Rectal smooth muscle tissue (tissue), 1 donor: ENCODE results near the gene G6PD.
"Not testable (repeated sequence)": the region's sequence is repeated elsewhere in the genome, so short reads cannot be mapped to it uniquely, and the experiment has no call there.

Experiments
- H3K27ac ChIP-seq: one replicate; pipeline ENCODE4 v1.7.0; 2013; ENCODE audit warnings: low read depth, low read length, inconsistent platforms
- H3K27me3 ChIP-seq: one replicate; pipeline ENCODE4 v1.7.0; 2013; ENCODE audit warnings: low read length; ENCODE audit not compliant: control insufficient read depth, insufficient read depth
- H3K36me3 ChIP-seq: one replicate; pipeline ENCODE4 v1.7.0; 2013; ENCODE audit warnings: low read length; ENCODE audit not compliant: control insufficient read depth, insufficient read depth
- H3K4me1 ChIP-seq: one replicate; pipeline ENCODE4 v1.7.0; 2013; ENCODE audit warnings: low read length; ENCODE audit not compliant: control insufficient read depth, insufficient read depth
- H3K4me3 ChIP-seq: one replicate; pipeline ENCODE4 v1.7.0; 2013; ENCODE audit warnings: low read length
- H3K9ac ChIP-seq: one replicate; pipeline ENCODE4 v1.7.0; 2013; ENCODE audit warnings: low read length

G6PD gene

DNA sequence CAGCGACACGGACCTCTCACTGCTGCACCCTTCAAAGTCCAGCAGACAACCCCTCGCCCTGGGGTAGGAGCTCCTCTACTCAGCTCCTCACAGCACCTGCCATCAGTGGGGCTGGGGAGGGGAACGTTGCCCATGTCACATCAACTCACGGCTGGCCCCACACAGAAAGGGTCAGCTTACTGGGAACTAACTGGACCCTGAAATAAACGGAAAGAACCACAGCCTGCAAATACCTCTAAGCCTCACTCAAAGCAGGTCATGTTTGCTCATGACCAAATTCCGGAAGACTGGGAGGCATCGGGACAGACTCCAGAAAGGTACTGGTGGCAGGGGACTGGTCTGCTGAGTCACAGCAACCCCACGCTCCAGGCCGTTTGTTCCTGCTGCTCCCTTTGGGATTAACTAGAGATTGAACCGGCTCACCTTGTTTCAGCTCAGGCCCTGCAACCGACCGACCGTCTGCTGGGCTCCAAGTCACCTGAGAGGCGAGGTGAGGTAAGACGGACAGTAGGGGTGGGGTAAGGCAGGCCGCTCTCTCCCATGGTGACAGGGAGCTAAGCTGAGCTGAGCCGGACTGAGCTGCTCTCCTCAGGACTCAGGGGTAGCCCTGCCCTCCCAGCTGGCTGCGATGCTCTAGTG lies 5.6 kb downstream of the G6PD start:
- H3K9ac ChIP-seq = no peak overlapping the region
- no peak overlapping the region for H3K27ac ChIP-seq
- H3K27me3 ChIP-seq = peaks cover 2% of the 10 kb centered on the region
- H3K36me3 ChIP-seq = no peaks in the 10 kb centered on the region
- no peak overlapping the region for H3K4me3 ChIP-seq
- H3K4me1 ChIP-seq = peaks cover under 1% of the 10 kb centered on the region

DNA sequence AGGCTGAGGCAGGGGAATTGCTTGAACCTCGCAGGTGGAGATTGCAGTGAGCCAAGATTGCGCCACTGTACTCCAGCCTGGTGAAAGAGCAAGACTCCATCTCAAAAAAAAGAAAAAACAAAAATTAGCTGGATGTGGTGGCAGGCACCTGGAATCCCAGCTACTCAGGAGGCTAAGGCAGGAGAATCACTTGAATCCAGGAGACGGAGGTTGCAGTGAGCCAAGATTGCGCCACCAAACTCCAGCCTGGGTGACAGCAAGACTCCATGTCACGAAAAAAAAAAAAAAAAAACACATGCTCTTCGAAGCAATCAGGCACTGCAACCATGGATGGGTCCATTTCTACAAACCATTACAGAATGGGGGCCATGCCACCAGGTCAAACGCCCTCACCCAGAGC lies 6.3 kb downstream of the G6PD start:
- H3K9ac ChIP-seq, H3K27ac ChIP-seq, H3K27me3 ChIP-seq, H3K4me1 ChIP-seq, H3K36me3 ChIP-seq, H3K4me3 ChIP-seq: not testable (repeated sequence)

DNA sequence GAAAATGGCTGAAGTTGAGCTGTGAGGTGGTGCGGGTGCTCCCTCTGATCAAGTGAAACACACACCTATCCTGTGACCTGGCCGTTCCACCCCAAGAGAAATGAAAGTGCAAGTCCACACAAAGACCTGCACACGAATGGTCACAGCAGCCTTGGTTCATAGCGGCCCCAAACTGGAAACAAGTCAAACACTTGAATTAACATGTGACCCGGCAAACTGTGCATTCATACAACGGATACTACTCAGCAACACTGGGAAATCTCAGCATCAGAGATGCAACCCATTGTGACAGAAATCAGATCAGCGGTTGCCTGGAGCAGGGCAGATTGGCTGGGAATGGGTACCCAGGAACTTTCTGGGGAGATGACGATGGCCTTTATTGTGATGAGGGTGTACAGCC lies 7.6 kb downstream of the G6PD start:
- Histone ChIP-seq H3K9ac (no peak overlapping the region), H3K27ac (no peak overlapping the region), H3K4me1 (no peaks in the 10 kb centered on the region), H3K36me3 (no peaks in the 10 kb centered on the region), H3K4me3 (no peak overlapping the region), H3K27me3 (peaks cover 2% of the 10 kb centered on the region)

DNA sequence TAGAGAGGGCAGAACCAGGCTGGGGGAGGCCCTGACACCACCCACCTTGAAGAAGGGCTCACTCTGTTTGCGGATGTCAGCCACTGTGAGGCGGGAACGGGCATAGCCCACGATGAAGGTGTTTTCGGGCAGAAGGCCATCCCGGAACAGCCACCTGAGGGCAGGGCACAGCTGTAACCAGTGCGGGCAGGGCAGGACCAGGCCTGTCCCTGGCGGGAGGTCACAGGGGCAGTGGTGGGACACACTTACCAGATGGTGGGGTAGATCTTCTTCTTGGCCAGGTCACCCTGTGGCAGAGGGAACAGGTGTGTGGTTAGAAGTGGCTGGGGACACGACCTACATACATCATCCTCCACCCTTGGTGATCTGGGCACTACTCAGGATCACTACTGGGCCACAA lies 10.8 kb downstream of the G6PD start:
- no peaks in the 10 kb centered on the region for H3K4me1 ChIP-seq
- no peak overlapping the region for H3K9ac ChIP-seq
- H3K4me3 ChIP-seq = no peak overlapping the region
- H3K27me3 ChIP-seq = no peaks in the 10 kb centered on the region
- H3K36me3 ChIP-seq = peaks cover 3% of the 10 kb centered on the region
- H3K27ac ChIP-seq = no peak overlapping the region

DNA sequence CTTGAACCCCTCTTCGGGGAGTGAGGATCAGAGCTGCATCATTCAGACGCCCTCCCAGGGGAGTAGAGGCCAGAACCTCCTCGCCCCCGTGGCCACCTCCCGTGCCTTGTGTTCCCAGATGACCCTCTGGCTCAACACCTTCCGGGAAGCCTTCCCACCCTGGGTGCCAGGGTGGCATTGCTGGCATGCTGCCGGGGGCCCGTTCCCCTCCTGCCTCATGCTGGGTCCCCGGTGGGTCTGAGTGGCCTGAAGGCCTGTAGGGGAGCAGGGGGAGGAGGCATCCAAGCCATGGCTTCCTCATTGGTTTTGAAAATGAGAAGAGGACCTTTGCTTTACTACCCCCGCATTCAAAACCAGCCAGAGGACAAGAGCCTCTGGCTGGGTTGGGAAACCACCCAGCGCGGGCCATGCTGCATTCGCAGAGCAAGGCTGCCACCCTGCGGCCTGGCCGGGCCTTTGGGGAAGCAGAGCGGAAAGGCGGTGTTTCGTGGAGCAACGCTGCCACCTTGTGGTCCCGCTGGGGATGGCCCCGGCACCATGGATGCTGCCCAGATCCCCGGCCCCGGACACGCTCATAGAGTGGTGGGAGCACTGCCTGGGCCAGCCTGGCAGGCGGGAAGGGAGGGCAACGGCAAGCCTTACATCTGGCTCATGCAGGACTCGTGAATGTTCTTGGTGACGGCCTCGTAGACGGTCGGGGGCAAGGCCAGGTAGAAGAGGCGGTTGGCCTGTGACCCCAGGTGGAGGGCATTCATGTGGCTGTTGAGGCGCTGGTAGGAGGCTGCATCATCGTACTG lies 11.9 kb downstream of the G6PD start:
- no peaks in the 10 kb centered on the region for H3K4me1 ChIP-seq
- peaks cover 3% of the 10 kb centered on the region for H3K36me3 ChIP-seq
- H3K27me3 ChIP-seq = no peaks in the 10 kb centered on the region
- H3K9ac ChIP-seq = no peak overlapping the region
- no peak overlapping the region for H3K4me3 ChIP-seq
- H3K27ac ChIP-seq = peak overlapping the region; percentile 1

DNA sequence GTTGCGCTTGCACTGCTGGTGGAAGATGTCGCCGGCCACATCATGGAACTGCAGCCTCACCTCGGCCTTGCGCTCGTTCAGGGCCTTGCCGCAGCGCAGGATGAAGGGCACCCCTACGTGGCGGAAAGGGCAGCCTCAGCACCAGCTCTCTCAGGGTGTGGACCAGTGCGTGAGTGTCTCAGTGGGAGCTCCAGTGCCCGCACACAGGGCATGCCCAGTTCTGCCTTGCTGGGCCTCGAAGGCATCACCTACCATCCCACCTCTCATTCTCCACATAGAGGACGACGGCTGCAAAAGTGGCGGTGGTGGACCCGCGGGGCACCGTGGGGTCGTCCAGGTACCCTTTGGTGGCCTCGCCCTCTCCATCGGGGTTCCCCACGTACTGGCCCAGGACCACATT lies 14.0 kb downstream of the G6PD start:
- peaks cover 3% of the 10 kb centered on the region for H3K27me3 ChIP-seq
- peaks cover 3% of the 10 kb centered on the region for H3K36me3 ChIP-seq
- H3K4me1 ChIP-seq = no peaks in the 10 kb centered on the region
- H3K9ac ChIP-seq = no peak overlapping the region
- no peak overlapping the region for H3K4me3 ChIP-seq
- H3K27ac ChIP-seq = no peak overlapping the region

DNA sequence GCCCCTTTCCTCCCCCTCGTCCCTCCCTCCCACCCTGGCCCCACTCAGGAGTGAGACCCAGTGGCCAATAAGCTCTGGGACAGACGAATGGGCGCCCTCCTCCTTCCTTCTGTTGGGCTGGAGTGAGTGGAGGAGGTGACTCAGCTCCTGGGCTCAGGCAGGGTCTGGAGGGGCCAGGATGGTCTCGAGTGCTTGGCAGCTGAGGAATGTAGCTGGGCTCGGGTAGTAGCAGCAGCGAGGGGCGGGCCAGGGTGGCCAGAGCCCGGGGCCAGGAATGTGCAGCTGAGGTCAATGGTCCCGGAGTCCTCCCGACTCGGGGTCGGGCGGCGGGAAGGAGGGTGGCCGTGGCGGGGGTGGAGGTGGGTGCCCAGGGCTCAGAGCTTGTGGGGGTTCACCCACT lies 15.0 kb downstream of the G6PD start:
- Histone ChIP-seq H3K36me3 (peaks cover 3% of the 10 kb centered on the region), H3K9ac (no peak overlapping the region), H3K27ac (no peak overlapping the region), H3K4me3 (no peak overlapping the region), H3K27me3 (peaks cover 3% of the 10 kb centered on the region), H3K4me1 (peaks cover 3% of the 10 kb centered on the region)

DNA sequence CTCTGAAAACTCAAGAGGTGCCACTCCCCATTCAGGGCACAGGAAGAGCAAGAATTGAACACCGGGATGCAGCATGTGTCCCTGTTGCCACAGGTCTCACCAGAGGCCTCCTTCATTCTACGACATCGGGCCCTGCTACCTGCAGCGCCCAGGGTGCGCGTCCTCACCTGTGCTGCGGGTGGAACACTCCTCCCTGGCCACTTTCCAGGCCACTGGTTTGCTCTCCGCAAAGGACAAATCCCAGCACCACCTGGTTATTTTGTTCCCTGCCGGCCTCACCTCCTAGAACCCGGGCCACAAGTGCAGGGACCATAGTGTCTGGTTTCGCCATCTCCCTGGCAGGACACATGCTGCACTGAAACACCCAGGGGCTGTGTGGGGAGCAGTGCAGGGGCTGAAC lies 16.4 kb downstream of the G6PD start:
- Histone ChIP-seq H3K4me1 (peaks cover 3% of the 10 kb centered on the region), H3K4me3 (no peak overlapping the region), H3K27ac (no peak overlapping the region), H3K9ac (no peak overlapping the region), H3K27me3 (peaks cover 3% of the 10 kb centered on the region), H3K36me3 (peaks cover 3% of the 10 kb centered on the region)

DNA sequence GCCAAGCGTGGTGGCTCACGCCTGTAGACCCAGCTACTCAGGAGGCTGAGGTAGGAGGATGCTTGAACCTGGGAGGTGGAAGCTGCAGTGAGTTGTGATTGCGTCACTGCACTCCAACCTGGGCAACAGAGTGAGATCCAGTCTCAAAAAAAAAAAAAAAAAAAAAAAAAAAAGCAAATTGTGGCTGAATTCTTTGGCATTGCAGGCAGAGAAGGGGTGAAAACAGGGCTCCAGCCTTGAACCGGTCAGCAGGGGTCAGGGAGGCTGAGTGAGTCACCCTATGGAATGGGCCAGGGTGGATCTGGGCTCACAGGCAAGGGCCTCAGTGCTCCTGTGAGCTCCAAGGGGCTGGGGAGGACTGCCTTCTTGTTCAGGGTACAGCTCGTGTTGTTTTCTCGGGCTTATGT lies 17.4 kb downstream of the G6PD start:
- H3K36me3 ChIP-seq = peaks cover 3% of the 10 kb centered on the region

DNA sequence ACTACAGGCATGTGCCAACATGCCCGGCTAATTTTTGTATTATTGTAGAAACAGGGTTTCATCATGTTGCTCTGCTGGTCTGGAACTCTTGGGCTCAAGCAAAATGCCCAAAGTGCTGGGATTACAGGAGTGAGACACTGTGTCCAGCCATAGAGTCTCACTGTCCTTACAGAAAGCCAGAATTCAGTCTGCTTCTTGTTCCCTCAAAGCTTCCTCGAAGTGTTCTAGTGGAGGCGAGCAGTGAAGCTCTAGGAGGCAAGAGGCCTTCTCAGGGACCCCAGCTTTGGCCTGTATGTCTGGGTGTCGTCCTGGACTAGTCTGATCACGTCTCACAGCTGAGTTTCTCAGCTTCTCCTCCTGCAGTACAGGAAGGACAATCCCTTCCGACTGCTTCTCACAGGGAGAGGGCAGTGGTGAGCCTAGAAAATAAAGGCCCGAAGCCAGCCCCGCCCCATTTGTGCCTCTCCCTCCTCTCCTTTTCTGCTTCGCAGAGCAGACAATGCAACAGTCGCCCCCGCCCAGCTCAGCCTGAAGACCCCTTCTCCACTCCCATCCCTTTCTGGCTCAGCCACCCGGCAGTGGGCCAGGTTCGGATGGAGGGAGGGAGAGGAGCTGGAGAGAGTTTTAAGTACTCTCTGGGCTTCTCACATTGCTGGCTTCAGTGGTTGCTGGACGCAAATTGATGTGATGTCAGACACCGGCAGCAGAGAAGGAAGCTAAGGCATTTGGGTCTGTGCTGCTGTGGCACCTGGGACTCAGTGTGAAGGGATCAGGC lies 19.6 kb downstream of the G6PD start:
- Histone ChIP-seq H3K4me3 (peak overlapping the region; percentile 49), H3K36me3 (no peaks in the 10 kb centered on the region), H3K9ac (peak overlapping the region; percentile 3), H3K27ac (peak overlapping the region; percentile 80), H3K4me1 (peaks cover 3% of the 10 kb centered on the region), H3K27me3 (peaks cover 3% of the 10 kb centered on the region)

More for the DNA sequence above, 17.4 kb downstream of the G6PD start:
- H3K9ac ChIP-seq = no peak overlapping the region
- peaks cover 3% of the 10 kb centered on the region for H3K4me1 ChIP-seq
- H3K27me3 ChIP-seq = peaks cover 3% of the 10 kb centered on the region
- no peak overlapping the region for H3K4me3 ChIP-seq
- H3K27ac ChIP-seq = no peak overlapping the region

DNA sequence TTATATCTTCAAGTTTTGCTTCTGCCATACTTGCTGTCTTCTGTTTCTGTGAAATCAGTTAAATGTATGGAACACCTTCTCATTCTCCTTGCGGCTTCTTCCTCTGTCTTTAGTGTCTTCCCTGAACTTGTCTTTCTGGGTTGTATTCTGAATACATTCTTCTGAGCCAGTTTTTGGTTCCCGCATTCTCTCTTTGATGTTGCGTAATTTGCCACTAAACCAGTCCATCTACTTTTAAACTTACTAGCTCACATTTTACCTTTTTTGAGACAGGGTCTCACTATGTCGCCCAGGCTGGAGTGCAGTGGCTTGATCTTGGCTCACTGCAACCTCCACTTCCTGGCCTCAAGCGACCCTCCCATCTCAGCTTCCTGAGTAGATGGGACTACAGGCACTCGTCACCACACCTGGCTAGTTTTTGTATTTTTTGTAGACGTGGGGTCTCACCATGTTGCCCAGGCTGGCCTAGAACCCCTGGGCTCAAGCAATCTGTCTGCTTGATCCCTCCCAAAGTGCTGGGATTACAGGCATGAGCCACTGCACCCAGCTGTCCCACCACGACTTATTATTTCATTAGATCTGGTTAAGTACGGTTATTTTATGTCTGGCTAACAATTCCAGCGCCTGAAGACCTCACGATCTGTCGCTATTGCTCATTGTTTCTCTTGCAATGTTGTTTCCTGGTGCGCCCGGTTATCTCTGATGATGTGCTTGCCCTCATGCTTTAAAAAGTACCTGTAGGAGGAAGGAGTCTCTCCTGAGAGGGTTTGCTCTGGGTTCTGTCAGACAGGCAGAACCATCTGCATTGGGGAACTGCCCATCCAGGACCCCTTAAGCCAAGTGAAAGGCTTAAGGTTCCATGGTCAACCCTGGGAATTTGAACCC lies 20.8 kb downstream of the G6PD start:
- Histone ChIP-seq H3K9ac (no peak overlapping the region), H3K4me3 (no peak overlapping the region), H3K36me3 (no peaks in the 10 kb centered on the region), H3K27me3 (peaks cover 3% of the 10 kb centered on the region), H3K4me1 (peaks cover 3% of the 10 kb centered on the region), H3K27ac (no peak overlapping the region)

DNA sequence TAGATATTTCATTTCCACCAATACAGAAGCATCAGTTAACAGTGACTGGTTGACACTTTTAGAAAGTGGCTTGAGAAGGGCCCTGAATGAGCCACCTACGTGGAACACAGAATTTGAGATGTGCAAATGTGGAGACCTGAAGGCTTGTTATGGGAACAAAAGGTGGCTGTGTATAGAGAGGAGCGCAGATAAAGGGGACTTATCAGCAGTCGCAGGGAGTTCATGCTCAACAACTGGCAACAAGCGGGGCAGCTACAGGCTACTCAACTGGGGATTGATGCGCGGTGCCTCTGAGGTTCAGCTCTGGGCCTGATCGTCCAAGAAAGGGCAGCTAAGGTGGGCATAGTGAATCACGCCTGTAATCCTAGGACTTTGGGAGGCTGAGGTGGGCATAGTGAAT lies 27.3 kb downstream of the G6PD start:
- Histone ChIP-seq H3K27me3 (peaks cover 4% of the 10 kb centered on the region), H3K4me1 (peaks cover 7% of the 10 kb centered on the region), H3K9ac (no peak overlapping the region), H3K36me3 (no peaks in the 10 kb centered on the region), H3K4me3 (no peak overlapping the region), H3K27ac (no peak overlapping the region)
